Activated T-helper 1 cell treated with anti-CD3 and anti-CD28 coated beads, Interleukin-2, amount 50 U/mL, for 16 hours (primary cell): ENCODE measurements around the gene CACNA1G.

Experiments used
- DNase-seq, 2 donors: peaks; one replicate each; pipeline ENCODE4 v3.0.0-alpha.2; 2020; ENCODE audit warnings: low read depth in 1 of 2, low spot score in 1 of 2

CACNA1G gene

DNA sequence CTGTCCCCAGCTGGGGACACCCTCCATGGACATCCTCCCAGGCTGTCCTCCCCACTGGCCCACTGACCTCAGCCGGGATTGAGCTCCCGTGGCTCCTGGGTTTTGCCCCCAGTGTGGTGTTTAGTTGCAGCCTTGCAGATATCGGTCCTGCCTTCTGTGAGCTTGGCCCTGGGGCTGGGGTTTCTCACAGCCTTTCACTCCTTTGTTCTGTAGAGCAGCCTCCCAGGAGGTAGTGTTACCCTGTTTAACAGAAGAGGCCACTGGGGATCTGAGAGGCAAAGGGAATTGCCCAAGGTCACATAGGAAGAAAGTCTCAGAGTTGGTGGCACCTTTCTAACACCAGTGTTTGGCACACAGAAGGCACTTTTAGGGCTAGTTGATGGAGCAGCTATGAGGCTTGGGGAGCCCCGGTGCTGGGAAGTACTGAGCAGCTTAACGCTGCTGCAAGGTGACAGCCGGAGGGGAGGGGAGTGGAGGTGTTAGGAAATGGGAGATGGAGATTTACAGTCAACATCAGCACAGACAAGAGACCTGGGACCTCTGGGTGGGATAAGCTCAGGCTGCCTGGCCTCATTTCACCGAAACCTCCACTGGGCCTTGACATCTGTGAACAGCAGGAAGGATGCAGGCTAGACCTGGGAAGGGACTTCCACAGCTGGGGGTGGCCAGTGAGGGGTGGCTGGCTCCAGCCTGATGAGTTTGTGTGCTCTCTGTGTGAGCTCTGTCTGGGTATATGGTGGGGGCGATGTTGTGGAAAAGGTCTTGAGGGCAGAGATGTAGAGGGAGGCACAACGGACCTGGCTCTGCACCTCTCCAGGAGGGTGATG, 26.1 kb downstream of the CACNA1G start:
- no peak for DNase-seq

DNA sequence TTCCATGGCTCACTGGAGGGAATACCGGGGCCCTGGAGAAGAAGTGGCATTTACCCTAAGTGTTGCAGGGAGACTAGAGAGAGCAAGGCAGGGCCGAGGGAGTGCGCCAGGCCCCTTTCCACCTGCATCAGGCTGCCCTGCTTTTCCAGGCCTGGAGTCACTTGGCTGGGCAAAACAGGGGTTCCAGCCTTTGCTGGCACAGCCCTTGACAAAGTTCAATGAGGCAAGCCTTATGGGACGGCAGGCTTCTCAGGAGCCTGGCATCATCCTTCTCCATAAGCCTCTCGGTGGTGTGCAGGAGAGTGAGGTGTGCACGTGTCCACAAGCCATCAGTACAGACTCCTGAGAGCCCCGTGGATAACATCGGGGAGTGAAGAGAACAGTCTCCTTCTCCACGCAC, 27.1 kb downstream of the CACNA1G start:
- DNase-seq = no peak

DNA sequence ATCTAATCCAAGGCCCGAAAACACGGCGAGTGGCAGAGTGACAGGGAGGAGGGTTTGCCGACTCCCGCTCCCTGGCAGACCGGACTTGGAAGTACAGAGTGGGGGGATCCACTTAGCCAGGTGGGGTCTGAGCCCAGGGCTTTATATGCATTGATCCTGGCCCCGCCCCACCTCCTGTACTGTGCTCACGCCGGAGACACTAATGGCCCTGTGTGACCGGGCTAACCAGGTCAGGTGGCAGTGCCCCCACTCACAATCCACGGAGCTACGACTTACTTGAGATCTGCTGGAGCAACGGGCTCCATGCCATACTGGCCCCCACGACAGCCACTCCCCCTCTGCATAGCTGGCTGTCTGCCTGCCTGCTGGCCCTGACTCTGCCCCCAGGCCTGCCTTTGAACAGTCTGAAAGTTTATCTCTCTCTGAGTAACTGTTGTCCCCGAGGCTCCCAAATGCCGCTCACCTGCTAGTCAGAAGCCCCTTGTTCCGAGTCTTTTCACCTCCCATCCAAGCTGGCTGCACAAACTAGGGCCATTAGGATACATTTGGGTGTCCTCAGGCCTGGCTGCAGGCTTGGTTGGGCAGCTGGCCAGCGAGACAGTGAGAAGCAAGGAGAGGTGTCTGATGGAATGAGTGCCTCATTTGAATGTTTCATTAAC, 28.0 kb downstream of the CACNA1G start:
- no peak for DNase-seq

DNA sequence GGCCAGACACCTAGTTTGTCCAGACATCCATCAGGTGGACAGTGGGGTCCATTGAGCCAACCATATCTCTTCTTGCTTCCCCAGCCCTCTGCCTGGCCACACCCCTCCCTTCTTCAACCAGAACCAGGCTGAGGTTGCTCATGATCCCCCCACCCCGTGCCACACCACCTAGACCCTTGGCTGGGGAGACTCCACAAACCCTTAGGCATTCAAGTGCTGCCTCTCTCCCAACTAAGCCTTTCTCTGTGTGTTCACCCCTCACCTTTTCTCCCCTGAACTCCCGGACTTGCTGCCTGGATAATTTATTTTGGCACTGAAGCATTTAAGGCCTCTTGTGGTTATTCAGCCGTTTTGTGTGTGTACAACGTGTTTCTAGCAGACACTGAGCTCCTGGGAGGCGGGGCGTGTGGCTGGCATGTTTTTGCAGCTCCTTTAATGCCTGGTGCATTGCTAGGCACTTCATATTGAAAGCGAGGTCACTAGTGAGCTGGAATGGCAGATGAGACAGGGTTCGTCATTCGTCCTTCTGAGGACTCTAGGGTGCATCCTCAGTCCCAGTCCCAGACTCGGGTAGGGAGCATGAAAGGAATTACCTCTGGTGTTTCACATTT, 28.7 kb downstream of the CACNA1G start:
- no peak for DNase-seq

DNA sequence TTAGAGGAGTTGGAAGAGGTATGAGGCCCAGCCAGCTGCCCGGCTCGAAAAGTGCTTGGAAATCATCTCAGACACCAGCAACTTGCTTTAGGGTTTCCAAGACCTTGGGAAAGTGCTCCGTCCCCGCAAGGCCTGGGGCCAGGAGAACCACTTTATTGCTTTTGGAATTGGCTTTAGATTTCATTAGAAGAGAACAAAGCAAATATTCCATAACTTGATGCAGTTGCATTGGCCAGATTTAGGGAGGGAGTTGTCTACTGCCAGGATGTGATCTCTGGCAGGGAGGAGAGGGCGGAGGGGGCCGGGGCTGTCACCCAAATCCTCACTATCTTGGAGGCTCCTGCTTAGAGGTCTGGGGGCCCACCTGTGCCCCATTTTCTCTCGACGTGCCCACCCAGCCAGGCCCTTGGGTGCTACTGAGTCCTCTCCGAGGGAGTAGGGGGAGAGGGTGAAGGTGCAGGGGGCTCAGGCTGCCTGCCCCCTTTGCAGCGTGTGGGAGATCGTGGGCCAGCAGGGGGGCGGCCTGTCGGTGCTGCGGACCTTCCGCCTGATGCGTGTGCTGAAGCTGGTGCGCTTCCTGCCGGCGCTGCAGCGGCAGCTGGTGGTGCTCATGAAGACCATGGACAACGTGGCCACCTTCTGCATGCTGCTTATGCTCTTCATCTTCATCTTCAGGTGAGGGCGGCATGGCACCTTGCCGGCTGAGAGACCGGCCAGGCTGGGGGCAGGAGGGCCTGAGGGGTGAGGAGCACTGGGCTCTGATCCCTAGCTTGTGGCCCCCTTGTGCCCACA, 30.6 kb downstream of the CACNA1G start:
- DNase-seq = no peak

DNA sequence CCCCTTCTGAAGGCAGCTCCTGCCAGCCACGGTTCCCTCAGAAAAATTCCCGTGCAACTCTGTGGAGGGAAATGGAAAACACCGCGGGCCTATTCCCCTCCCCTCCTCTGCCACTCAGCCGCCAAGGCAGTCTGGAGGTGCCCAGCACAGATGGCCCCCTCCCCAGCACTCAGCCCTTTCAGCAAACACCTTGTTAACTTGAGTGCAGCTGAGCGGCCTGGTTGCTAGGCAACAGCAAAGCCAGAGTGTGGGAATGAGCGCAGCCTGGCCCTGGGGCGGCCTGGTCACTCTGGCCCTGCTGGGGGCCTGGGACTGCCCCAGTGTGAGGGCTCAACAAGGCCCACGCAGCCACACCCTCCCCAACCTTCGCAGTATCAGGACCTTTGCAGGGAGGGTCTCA, 32.8 kb downstream of the CACNA1G start:
- no peak for DNase-seq

DNA sequence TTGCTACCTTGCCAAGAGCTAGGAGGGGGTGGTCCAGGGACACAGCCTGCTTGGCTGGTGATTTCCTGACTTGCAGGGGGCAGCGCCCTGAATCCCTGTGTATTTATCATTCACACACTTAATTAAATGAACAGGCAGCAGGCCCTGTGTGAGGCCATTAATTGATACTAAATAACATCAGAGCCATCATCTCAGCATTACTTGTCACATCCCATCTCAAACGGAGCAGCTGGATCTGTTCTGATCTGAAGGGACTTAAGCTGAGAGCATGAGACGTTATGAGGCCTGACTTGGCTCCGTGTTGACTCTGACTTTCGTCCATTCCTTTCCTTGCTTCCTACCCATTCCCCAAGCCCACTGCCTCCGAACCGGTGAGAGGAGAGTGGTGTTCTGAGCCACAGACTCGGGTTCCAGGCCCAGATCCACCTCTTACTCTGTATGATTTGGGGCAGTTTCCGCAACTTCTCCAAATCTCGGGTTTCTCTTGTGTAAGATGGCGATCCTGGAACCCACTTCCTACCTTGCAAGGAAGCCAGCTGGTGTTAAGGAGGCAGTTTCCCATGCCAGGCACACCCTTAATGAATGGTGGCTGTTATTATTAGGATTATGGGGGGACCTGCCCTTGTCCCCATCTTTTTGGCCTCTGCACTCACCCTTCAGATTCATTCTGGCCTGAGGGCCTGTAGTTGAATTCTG, 33.8 kb downstream of the CACNA1G start:
- no peak for DNase-seq

DNA sequence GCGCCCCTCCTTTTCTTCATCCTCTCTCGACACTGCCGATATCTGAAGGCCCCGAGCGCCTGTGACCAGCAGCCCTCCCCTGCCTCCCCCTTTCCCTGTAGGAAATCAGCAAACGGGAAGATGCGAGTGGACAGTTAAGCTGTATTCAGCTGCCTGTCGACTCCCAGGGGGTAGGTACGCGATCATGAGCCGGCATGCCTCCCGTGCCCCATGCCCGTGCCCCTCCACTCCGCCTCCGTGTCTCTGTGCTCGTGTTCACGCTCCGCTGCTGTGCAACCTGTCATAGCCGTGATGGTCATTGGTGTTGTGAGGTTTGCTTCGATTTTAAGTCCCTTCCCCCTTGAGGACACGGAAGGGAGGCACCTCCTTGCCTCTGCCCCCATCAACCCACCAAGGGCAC, 34.4 kb downstream of the CACNA1G start:
- DNase-seq = no peak

DNA sequence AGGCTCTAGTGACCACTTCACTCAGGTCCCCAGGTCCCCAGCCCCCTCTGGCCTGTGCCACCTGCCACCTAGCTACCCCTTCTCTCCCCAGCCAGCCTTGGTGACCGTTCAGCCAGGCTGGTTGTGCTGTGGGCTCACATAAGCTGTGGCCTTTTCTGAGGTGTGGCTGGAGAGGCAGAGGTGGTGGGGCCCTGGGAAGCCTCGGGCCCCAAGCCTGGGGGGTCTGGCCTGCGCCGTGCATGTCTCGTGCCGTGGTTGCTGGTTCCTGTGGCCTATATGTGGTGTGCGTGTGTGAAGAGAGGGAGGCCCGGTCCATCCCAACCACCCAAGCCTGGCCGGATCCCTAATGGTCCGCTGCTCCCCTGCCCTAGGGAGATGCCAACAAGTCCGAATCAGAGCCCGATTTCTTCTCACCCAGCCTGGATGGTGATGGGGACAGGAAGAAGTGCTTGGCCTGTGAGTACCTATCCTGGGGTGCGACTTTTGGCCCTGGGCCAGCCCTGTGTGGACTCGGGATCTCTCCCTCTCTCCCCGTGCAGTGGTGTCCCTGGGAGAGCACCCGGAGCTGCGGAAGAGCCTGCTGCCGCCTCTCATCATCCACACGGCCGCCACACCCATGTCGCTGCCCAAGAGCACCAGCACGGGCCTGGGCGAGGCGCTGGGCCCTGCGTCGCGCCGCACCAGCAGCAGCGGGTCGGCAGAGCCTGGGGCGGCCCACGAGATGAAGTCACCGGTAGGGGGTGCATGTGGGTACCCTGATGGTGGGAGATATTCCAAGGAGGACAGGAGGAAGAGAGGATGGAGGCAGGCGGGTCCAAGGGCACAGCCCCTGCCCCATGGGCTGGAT, 35.9 kb downstream of the CACNA1G start:
- DNase-seq = no peak

DNA sequence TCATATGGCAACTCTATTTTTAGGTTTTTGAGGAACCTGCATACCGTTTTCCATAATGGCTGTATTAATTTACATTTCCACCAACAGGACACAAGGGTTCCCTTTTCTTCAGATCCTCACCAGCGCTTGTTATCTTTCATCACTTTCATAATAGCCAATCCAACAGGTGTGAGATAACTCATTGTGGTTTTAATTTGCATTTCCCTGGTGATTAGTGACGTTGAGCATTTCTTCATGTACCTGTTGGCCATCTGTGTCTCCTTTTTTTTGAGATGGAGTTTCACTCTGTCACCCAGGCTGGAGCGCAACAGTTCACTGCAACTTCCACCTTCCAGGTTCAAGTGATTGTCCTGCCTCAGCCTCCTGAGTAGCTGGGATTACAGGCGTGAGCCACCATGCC, 38.0 kb downstream of the CACNA1G start:
- no peak for DNase-seq

DNA sequence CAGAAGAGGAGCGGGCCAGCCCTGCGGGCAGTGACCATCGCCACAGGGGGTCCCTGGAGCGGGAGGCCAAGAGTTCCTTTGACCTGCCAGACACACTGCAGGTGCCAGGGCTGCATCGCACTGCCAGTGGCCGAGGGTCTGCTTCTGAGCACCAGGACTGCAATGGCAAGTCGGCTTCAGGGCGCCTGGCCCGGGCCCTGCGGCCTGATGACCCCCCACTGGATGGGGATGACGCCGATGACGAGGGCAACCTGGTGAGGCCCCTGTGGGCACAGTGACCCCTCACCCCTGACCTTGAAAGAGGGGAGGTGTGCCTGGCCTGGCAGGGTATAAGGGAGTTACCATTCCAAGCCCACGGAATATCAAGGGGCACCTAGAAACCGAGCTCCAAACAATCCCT, 39.1 kb downstream of the CACNA1G start:
- no peak for DNase-seq

DNA sequence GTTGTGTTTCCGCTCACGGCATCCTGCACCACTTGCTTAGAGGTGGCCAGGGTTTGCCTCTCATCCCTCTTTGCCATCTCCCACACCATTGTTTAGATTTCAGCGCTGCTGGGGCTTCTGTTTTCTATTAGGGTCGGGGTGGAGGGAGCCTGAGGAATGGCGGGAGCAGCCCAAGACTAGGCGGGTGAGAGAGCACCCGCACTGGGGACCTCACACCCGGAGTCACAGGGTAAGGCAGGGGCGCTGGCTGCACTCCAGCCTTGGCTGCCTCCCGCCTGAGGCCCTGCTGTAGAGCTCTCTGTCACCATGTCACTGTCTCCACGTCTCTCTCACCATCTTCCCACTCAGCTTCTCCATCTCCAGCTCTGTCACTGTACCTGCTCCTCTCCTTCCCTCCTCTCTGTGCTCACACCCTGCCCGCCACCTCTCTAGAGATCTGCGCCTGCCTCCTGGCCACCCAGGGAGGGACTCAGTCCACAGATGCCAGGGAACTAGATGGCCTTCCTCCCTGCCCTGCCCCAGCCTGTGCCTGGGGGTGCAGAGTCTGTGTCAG, 41.4 kb downstream of the CACNA1G start:
- no peak for DNase-seq

DNA sequence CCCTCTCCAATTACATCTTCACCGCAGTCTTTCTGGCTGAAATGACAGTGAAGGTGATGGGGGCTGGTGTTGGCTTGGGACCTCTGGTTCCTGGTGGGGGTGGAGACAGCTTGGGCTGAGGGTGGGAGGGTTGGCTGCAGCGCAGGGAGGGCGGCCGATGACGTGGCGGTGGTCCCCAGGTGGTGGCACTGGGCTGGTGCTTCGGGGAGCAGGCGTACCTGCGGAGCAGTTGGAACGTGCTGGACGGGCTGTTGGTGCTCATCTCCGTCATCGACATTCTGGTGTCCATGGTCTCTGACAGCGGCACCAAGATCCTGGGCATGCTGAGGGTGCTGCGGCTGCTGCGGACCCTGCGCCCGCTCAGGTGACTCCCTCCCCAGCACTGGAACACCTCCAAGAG, 42.3 kb downstream of the CACNA1G start:
- DNase-seq = no peak

DNA sequence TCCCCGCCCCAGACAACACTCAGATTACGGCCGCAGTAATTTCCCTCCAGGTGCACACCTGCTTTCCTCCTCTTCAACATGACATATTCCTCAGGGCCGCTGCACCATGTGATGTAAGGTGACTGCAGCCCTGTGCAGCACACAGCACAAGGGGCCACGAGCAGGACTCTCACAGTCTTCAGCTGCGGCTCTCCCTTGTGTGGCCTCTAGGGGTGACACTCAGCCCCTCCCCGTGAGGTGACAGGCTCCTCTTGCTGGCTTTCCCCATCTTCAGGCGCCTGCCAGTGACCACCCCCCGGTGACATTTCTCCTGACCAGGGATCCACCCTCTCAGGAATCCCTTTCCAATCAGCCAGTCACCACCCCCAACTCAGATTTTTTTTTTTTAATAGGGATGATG, 42.8 kb downstream of the CACNA1G start:
- no peak for DNase-seq

DNA sequence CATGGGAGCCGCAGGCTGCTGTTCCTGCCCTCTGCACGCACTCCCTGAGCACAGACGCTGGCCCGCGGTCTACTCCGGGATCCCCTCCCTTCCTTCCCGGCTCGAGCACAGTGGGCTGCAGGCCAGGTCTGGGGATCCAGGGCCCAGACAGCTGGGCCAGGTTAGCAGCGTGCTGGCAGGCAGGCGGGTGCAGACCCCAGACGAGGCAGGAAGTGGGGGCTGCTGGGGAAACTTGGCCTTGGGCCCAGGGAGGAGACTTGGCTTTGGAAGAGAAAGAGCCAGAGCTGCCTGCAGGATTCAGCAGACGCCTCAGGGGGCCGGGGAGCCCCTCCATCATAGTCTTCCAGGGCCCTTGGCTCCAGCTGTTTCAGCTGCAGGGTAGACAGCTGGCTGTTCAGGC, 44.0 kb downstream of the CACNA1G start:
- no peak for DNase-seq

DNA sequence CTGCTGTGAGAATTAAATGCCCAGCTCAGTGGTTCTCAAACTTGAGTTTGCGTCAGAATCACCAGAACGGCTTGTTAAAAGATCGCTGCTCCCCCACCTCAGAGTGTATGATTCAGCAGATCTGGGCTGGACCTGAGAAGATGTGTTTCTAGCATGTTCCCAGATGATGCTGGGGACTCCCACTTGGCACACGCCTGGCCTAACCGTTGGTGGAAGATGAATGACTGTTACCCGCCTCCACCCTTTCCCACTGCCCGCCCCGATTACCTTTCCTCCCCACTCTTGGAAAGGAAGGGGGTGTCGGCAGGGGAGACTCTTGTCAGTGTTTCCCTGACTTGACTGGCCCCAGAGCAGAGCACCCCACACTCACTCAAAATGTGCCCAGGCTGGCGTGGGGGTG, 44.9 kb downstream of the CACNA1G start:
- no peak for DNase-seq

DNA sequence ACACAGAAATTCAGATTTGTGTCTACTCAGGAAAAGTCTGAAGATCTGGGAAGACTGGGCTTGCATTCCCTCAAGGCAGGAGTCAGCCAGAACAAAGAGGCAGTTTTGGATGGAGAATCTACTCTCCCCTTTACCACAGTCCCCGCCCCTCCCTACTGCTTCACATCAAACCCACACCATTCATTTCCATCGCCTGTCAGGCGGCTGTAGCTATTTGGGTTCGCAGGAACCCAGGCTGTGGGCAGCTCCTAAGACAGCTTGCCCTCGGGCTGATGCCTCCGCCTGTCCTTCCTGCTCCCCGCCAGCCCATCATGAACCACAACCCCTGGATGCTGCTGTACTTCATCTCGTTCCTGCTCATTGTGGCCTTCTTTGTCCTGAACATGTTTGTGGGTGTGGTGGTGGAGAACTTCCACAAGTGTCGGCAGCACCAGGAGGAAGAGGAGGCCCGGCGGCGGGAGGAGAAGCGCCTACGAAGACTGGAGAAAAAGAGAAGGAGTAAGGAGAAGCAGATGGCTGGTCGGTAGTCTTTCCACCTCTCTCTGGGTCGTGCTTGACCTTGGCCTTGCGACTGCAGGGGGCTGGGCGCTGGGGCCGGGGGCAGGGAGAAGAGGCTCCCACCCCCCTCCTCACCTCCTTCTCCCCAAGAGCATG, 47.1 kb downstream of the CACNA1G start:
- DNase-seq = no peak

DNA sequence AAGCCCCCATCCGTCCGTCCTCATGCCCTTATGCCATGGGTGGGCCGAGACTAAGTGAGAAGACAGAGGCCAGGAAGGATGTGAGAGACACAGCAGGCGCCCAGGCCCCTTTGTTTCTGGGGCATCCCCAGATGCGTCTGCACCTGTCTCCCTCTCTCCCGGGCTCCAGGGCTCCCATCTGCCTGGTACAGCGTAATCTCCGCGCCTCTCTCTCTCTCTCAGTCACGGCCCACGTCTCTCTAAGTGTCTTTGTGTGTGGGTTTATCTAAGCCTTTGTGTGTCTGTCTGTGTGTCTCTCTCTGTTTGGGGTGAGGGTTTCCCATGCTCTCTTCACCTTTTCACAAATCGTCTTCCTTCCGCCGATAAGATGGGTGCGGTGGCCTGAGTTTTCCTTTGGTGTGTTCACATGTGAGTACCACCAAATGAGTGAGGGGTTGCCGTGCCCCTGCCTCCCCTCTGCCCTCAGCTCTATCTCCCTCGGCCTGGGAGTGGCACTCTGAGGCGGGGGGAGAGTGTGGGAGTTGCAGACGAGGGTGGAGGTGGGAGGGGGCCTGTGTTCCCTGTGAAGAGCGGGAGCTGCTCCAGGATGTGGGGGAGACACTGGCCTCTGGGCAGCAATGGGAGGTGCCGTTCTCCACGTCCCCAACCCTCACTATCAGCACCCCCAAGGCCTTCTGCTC, 48.3 kb downstream of the CACNA1G start:
- no peak for DNase-seq
